Liver (tissue), 9 donors: ENCODE data around the gene FH. TPM values are rescaled to one million over a fixed set of nuclear protein-coding genes. Genes with fewer than 3 reads are reported as not detected.

Source experiments
- DNase-seq: peaks from one replicate; pipeline ENCODE4 v3.0.0-alpha.2; 2017; ENCODE audit warnings: low spot score
- H3K27ac ChIP-seq, 2 donors: one replicate each; pipeline ENCODE4 v1.7.0; 2013; ENCODE audit warnings: inconsistent platforms in 2 of 2, low read length in 2 of 2, control low read depth in 1 of 2, low read depth in 1 of 2, mild to moderate bottlenecking in 1 of 2
- H3K27me3 ChIP-seq, 4 donors: one replicate each; pipeline versions ENCODE4 v1.6.1 to v1.7.0; 2013; ENCODE audit warnings: low read length in 3 of 4, inconsistent platforms in 1 of 4, mild to moderate bottlenecking in 1 of 4, moderate library complexity in 1 of 4; ENCODE audit not compliant: control insufficient read depth in 4 of 4, insufficient read depth in 4 of 4
- H3K36me3 ChIP-seq, 4 donors: one replicate each; pipeline versions ENCODE4 v1.6.1 to v1.7.0; 2013; ENCODE audit warnings: low read length in 3 of 4, mild to moderate bottlenecking in 3 of 4, low read depth in 1 of 4, moderate library complexity in 1 of 4; ENCODE audit not compliant: control insufficient read depth in 4 of 4, insufficient read depth in 3 of 4
- H3K4me1 ChIP-seq, 4 donors: one replicate each; pipeline versions ENCODE4 v1.6.1 to v1.7.0; 2013; ENCODE audit warnings: low read length in 3 of 4, mild to moderate bottlenecking in 3 of 4, moderate library complexity in 1 of 4; ENCODE audit not compliant: control insufficient read depth in 4 of 4, insufficient read depth in 4 of 4
- H3K4me3 ChIP-seq, 3 donors: one replicate each; pipeline versions ENCODE4 v1.6.1 to v1.7.0; 2013; ENCODE audit warnings: low read length in 3 of 3, control low read depth in 1 of 3, low read depth in 1 of 3, mild to moderate bottlenecking in 1 of 3
- H3K9ac ChIP-seq, 2 donors: one replicate each; pipeline ENCODE4 v1.7.0; 2013; ENCODE audit warnings: low read length in 2 of 2, mild to moderate bottlenecking in 2 of 2, moderate library complexity in 2 of 2, control low read depth in 1 of 2, low read depth in 1 of 2
- H3K9me3 ChIP-seq, 4 donors: one replicate each; pipeline versions ENCODE4 v1.6.1 to v1.7.0; 2013; ENCODE audit warnings: low read length in 3 of 4; ENCODE audit not compliant: control insufficient read depth in 4 of 4
- CTCF ChIP-seq: fragments of 150-350 bp; IDR thresholded peaks from 2 replicates; pipeline ENCODE4 v1.5.1; 2017; ENCODE audit warnings: improper control_type of control experiment, low read depth, low read length; ENCODE audit not compliant: missing input control
- EGR1 ChIP-seq, 2 donors: IDR thresholded peaks; 2 replicates each; pipeline ENCODE4 v1.6.1; 2016 to 2018; ENCODE audit warnings: antibody characterized with exemption in 2 of 2, low read depth in 2 of 2
- FOXA1 ChIP-seq: IDR thresholded peaks from 2 replicates; pipeline ENCODE4 v1.6.1; 2016; ENCODE audit warnings: antibody characterized with exemption
- MAX ChIP-seq: IDR thresholded peaks from 2 replicates; pipeline ENCODE4 v1.6.1; 2016; ENCODE audit warnings: antibody characterized with exemption
- RAD21 ChIP-seq, 2 donors: IDR thresholded peaks; 2 replicates each; pipeline ENCODE4 v1.6.1; 2016; ENCODE audit warnings: antibody characterized with exemption in 2 of 2, mild to moderate bottlenecking in 2 of 2
- REST ChIP-seq: IDR thresholded peaks from 2 replicates; pipeline ENCODE4 v1.6.1; 2016; ENCODE audit warnings: antibody characterized with exemption, mild to moderate bottlenecking
- RXRA ChIP-seq, 2 donors: IDR thresholded peaks; 2 replicates each; pipeline ENCODE4 v1.6.1; 2017 to 2018; ENCODE audit warnings: antibody characterized with exemption in 2 of 2, mild to moderate bottlenecking in 1 of 2
- TAF1 ChIP-seq: conservative IDR thresholded peaks from 2 replicates; pipeline ENCODE4 v1.6.1; 2016; ENCODE audit warnings: antibody characterized with exemption, mild to moderate bottlenecking
- ZBTB33 ChIP-seq: IDR thresholded peaks from 2 replicates; pipeline ENCODE4 v1.6.1; 2016; ENCODE audit warnings: antibody characterized with exemption
- WGBS: extraction: QIAGEN DNeasy Blood & Tissue Kit; methylation state at CpG from one replicate; pipeline ENCODE4 v1.1.7; 2013; 5-methylcytosine and 5-hydroxymethylcytosine counted together
- polyA plus RNA-seq, 2 donors: library from polyadenylated mRNA; stranded (reverse) in 1 of 2; unstranded in 1 of 2; fragments of 200-250 nt in 1 of 2; fragments of >200 nt in 1 of 2; fragmentation: Nextera tagmentation in 1 of 2; extraction: Ambion mirVana in 1 of 2; gene quantifications; one replicate each; pipeline versions ENCODE4 v1.2.1 to v1.2.3, GENCODE V29; 2013 to 2015
- total RNA-seq, 2 donors: library from RNA; depleted of rRNA; stranded (reverse); fragments of >200 nt; gene quantifications; one replicate each; pipeline ENCODE4 v1.2.3, GENCODE V29; 2014
- donor health status: healthy.
- donor health status: healthy.
- donor health status: healthy.
- donor health status: healthy.
- donor health status: healthy.

FH gene
- total and polyA plus RNA-seq, 4 donors, result 68.3 to 145 (median 120) TPM

GRCh38 chr1:241499910-241500309 is 19.6 kb downstream of the FH start:
- DNase-seq, result no peak
- Histone ChIP-seq H3K4me3 (no peak overlapping the region), H3K9ac (no peak overlapping the region), H3K36me3 (peaks cover 22 to 81% (median 69%) of the 10 kb centered on the region in 4 donors), H3K27ac (no peak overlapping the region), H3K9me3 (no peaks in the 10 kb centered on the region), H3K27me3 (no peaks in the 10 kb centered on the region), H3K4me1 (no peaks in the 10 kb centered on the region)
- WGBS, result 87% methylated on average over 2 of the region's 2 CpGs
- peak; percentile 16 for TF ChIP-seq CTCF
- peak; percentile 58 to 68 for TF ChIP-seq RAD21 (IDR thresholded peaks at IDR 0.05)
- no peak for TF ChIP-seq ZBTB33

GRCh38 chr1:241495741-241496140 is 23.8 kb downstream of the FH start:
- H3K36me3 ChIP-seq, result peaks cover 15 to 58% (median 46%) of the 10 kb centered on the region in 4 donors
- no peaks in the 10 kb centered on the region for H3K9me3 ChIP-seq
- no peak overlapping the region for H3K4me3 ChIP-seq
- H3K27me3 ChIP-seq, result no peaks in the 10 kb centered on the region
- no peak overlapping the region for H3K27ac ChIP-seq
- H3K9ac ChIP-seq, result no peak overlapping the region
- TF ChIP-seq RXRA (IDR thresholded peaks at IDR 0.05) (no peak), MAX (no peak), REST (no peak), ZBTB33 (no peak), FOXA1 (no peak), CTCF (no peak), TAF1 (no peak), EGR1 (IDR thresholded peaks at IDR 0.05; ENCODE audit: low read depth in 2 of 2) (no peak)
- DNase-seq, result no peak
- H3K4me1 ChIP-seq, result no peaks in the 10 kb centered on the region
- WGBS, result 96% methylated on average over 5 of the region's 5 CpGs
